IPS-NIHi7 (cell line): ENCODE results near the gene MECR.
"Not testable (repeated sequence)": the region's sequence is repeated elsewhere in the genome, so short reads cannot be mapped to it uniquely, and the experiment has no call there.

Experiments
- DNase-seq: peaks from one replicate; pipeline ENCODE4 v3.0.0; 2012; ENCODE audit warnings: mixed read lengths; ENCODE audit errors: extremely low spot score

The MECR gene

GRCh38 chr1:29169976-29170375, 60.8 kb downstream of the MECR start:
- no peak for DNase-seq

GRCh38 chr1:29167904-29168303, 62.8 kb downstream of the MECR start:
- DNase-seq, result no peak

GRCh38 chr1:29166291-29166878, 64.3 kb downstream of the MECR start:
- DNase-seq, result no peak

GRCh38 chr1:29164588-29164987, 66.1 kb downstream of the MECR start:
- DNase-seq, result no peak

- no peak for DNase-seq
Observed at GRCh38 chr1:29162476-29163138, 68.1 kb downstream of the MECR start.

GRCh38 chr1:29162025-29162424, 68.7 kb downstream of the MECR start:
- no peak for DNase-seq

- no peak for DNase-seq
Observed at GRCh38 chr1:29159773-29160172, 71.0 kb downstream of the MECR start.

- DNase-seq, result no peak
Observed at GRCh38 chr1:29157269-29157601, 73.5 kb downstream of the MECR start.

GRCh38 chr1:29156543-29157268, 74.0 kb downstream of the MECR start:
- no peak for DNase-seq

- DNase-seq, result no peak
Observed at GRCh38 chr1:29152046-29152805, 78.5 kb downstream of the MECR start.

- not testable (repeated sequence) for DNase-seq
Observed at GRCh38 chr1:29150346-29150745, 80.4 kb downstream of the MECR start.

GRCh38 chr1:29148656-29149491, 81.9 kb downstream of the MECR start:
- DNase-seq, result no peak

GRCh38 chr1:29145739-29146437, 84.8 kb downstream of the MECR start:
- DNase-seq, result no peak

- no peak for DNase-seq
Observed at GRCh38 chr1:29144178-29144577, 86.6 kb downstream of the MECR start.

GRCh38 chr1:29142714-29143113, 88.0 kb downstream of the MECR start:
- no peak for DNase-seq
